ENCODE measurements around the gene LACTB.
"Not testable (repeated sequence)": the region's sequence is repeated elsewhere in the genome, so short reads cannot be mapped to it uniquely, and the experiment has no call there.

The LACTB gene

GRCh38 chr15:63090472-63090871 is 31.2 kb upstream of the LACTB start:
- no peak for DNase-seq

- DNase-seq, result no peak
Observed at GRCh38 chr15:63090887-63091286, 30.8 kb upstream of the LACTB start.

GRCh38 chr15:63091679-63092446 is 29.8 kb upstream of the LACTB start:
- no peak for DNase-seq

GRCh38 chr15:63093486-63094205 is 28.0 kb upstream of the LACTB start:
- DNase-seq, result peak; percentile 54

GRCh38 chr15:63094495-63094931 is 27.1 kb upstream of the LACTB start:
- no peak for DNase-seq

- no peak for DNase-seq
Observed at GRCh38 chr15:63096178-63096577, 25.5 kb upstream of the LACTB start.

- not testable (repeated sequence) for DNase-seq
Observed at GRCh38 chr15:63098901-63099300, 22.8 kb upstream of the LACTB start.

- not testable (repeated sequence) for DNase-seq
Observed at GRCh38 chr15:63099581-63099980, 22.1 kb upstream of the LACTB start.

GRCh38 chr15:63103416-63103815 is 18.2 kb upstream of the LACTB start:
- DNase-seq, result no peak

- DNase-seq, result no peak
Observed at GRCh38 chr15:63104727-63105126, 16.9 kb upstream of the LACTB start.

- not testable (repeated sequence) for DNase-seq
Observed at GRCh38 chr15:63105354-63105753, 16.3 kb upstream of the LACTB start.

- DNase-seq, result no peak
Observed at GRCh38 chr15:63107895-63108546, 13.6 kb upstream of the LACTB start.

- DNase-seq, result no peak
Observed at GRCh38 chr15:63109498-63109897, 12.2 kb upstream of the LACTB start.

GRCh38 chr15:63109920-63110319 is 11.7 kb upstream of the LACTB start:
- no peak for DNase-seq

GRCh38 chr15:63110428-63111026 is 11.1 kb upstream of the LACTB start:
- no peak for DNase-seq

- no peak for DNase-seq
Observed at GRCh38 chr15:63111481-63111880, 10.2 kb upstream of the LACTB start.

GRCh38 chr15:63112871-63113270 is 8.8 kb upstream of the LACTB start:
- no peak for DNase-seq

- DNase-seq, result no peak
Observed at GRCh38 chr15:63114465-63114864, 7.2 kb upstream of the LACTB start.

- DNase-seq, result no peak
Observed at GRCh38 chr15:63118854-63119253, 2.8 kb upstream of the LACTB start.

- peak; percentile 24 for DNase-seq
Observed at GRCh38 chr15:63122002-63122875, 578 bp downstream of the LACTB start.

- no peak for DNase-seq
Observed at GRCh38 chr15:63124506-63124905, 2.8 kb downstream of the LACTB start.

- no peak for DNase-seq
Observed at GRCh38 chr15:63126726-63127125, 5.1 kb downstream of the LACTB start.
